HepG2 (cell line): ENCODE data around the gene NPDC1. TPM values are rescaled to one million over a fixed set of nuclear protein-coding genes. Genes with fewer than 3 reads are reported as not detected.

Experiments
- ATAC-seq: fragments of 200-7000 bp; cut with Tn5 transposase; 3 replicates; pipeline ENCODE4 v1.9.1; 2020; ENCODE audit warnings: mild to moderate bottlenecking, moderate library complexity
- BruUV-seq: library from RNA; stranded (reverse); fragments of 400-500 nt; replicated peaks from 2 replicates; lab custom pipeline; 2021; lab: Mats Ljungman, UMichigan
- CTCF ChIA-PET: fragments of 300-600 bp; formaldehyde crosslinking; extraction: SDS; loops from one replicate; lab custom pipeline; 2021; ENCODE audit warnings: low total read pairs, inconsistent platforms, low intra/inter-chr PET ratio; lab: Yijun Ruan, JAX
- POLR2A ChIA-PET: fragments of 350-600 bp; sonication (Branson Sonifier 250); formaldehyde crosslinking; loops from one replicate; lab custom pipeline; 2020; ENCODE audit warnings: antibody characterized with exemption, inconsistent platforms; lab: Yijun Ruan, JAX
- DNase-seq: peaks from one replicate; pipeline ENCODE4 v3.0.0-alpha.2; 2015; ENCODE audit warnings: low spot score
- FAIRE-seq: peaks from 3 replicates; lab custom pipeline; 2011; peaks lifted over from hg19 to GRCh38; lab: Jason Lieb, UNC
- H2AFZ ChIP-seq: one replicate; pipeline ENCODE4 v1.6.1; 2011; ENCODE audit warnings: low read length, inconsistent platforms
- H3K27ac ChIP-seq: fragments of 300-600 bp; 3 replicates; pipeline ENCODE4 v1.8.0; 2011; ENCODE audit warnings: mixed run types, mild to moderate bottlenecking, mixed read lengths, low read length, inconsistent platforms; ENCODE audit not compliant: insufficient read depth; ENCODE audit errors: extremely low read length
- H3K27me3 ChIP-seq, 2 experiments: fragments of 200-600 bp in 1 of 2; 2 replicates in 1 of 2; 3 replicates in 1 of 2; pipeline versions ENCODE4 v1.6.0 to v1.8.0; 2011; ENCODE audit warnings: low read length in 2 of 2, mild to moderate bottlenecking in 2 of 2, moderate library complexity in 2 of 2, inconsistent platforms in 1 of 2; ENCODE audit not compliant: insufficient read depth in 2 of 2, control insufficient read depth in 1 of 2
- H3K36me3 ChIP-seq, 2 experiments: fragments of 200-600 bp in 1 of 2; replicated peaks in 1 of 2; 2 replicates in 1 of 2; 3 replicates in 1 of 2; pipeline versions ENCODE4 v1.5.1 to v1.8.0; 2011; ENCODE audit warnings: low read length in 2 of 2, inconsistent platforms in 1 of 2; ENCODE audit not compliant: insufficient read depth in 2 of 2, control insufficient read depth in 1 of 2
- H3K4me1 ChIP-seq: 2 replicates; pipeline ENCODE4 v1.5.1; 2012; ENCODE audit warnings: low read length, inconsistent platforms; ENCODE audit not compliant: insufficient read depth
- H3K4me2 ChIP-seq: 2 replicates; pipeline ENCODE4 v1.6.0; 2011; ENCODE audit warnings: low read depth, low read length, inconsistent platforms
- H3K4me3 ChIP-seq, 3 experiments: fragments of 200-600 bp in 1 of 3; sonication (generic), shearing (Covaris generic) in 1 of 3; replicated peaks in 1 of 3; 2 replicates each; pipeline ENCODE4 v1.5.1; 2011 to 2016; ENCODE audit warnings: low read length in 3 of 3, inconsistent platforms in 2 of 3, low read depth in 2 of 3, mild to moderate bottlenecking in 2 of 3, control low read depth in 1 of 3, mixed read lengths in 1 of 3; ENCODE audit not compliant: insufficient read depth in 1 of 3
- H3K79me2 ChIP-seq: one replicate; pipeline ENCODE4 v1.6.1; 2011; ENCODE audit warnings: low read length, inconsistent platforms; ENCODE audit not compliant: insufficient read depth
- H3K9ac ChIP-seq: 2 replicates; pipeline ENCODE4 v1.6.0; 2011; ENCODE audit warnings: mild to moderate bottlenecking, low read depth, low read length, inconsistent platforms; ENCODE audit not compliant: insufficient read depth
- H3K9me3 ChIP-seq: 2 replicates; pipeline ENCODE4 v1.5.1; 2012; ENCODE audit warnings: mild to moderate bottlenecking, low read length
- H4K20me1 ChIP-seq: 2 replicates; pipeline ENCODE4 v1.6.0; 2011; ENCODE audit warnings: inconsistent platforms, mild to moderate bottlenecking, low read length, moderate library complexity; ENCODE audit not compliant: insufficient read depth
- CCDC6 ChIP-seq: sonication (generic); formaldehyde crosslinking; IDR thresholded peaks from 2 replicates; pipeline ENCODE4 v1.8.1; 2022; ENCODE audit warnings: mild to moderate bottlenecking, missing genetic modification reagents, moderate library complexity
- HOXA9 ChIP-seq: sonication (generic); formaldehyde crosslinking; IDR thresholded peaks from 2 replicates; pipeline ENCODE4 v1.8.1; 2022; ENCODE audit warnings: missing genetic modification reagents, mild to moderate bottlenecking, moderate library complexity, borderline replicate concordance
- KLF9 ChIP-seq: IDR thresholded peaks from 2 replicates; pipeline ENCODE4 v1.6.1; 2016; ENCODE audit warnings: low read depth
- NONO ChIP-seq, 2 experiments: fragments of 450-650 bp in 1 of 2; sonication (generic) in 1 of 2; formaldehyde crosslinking in 1 of 2; IDR thresholded peaks in 1 of 2; conservative IDR thresholded peaks in 1 of 2; 2 replicates each; pipeline versions ENCODE4 v1.6.1 to v1.8.0; 2017 to 2022; ENCODE audit warnings: mild to moderate bottlenecking in 1 of 2, missing genetic modification reagents in 1 of 2, moderate library complexity in 1 of 2
- SAFB2 ChIP-seq: sonication (generic); formaldehyde crosslinking; IDR thresholded peaks from 2 replicates; pipeline ENCODE4 v1.5.1; 2020; ENCODE audit warnings: missing genetic modification reagents, low read depth, mild to moderate bottlenecking, borderline replicate concordance
- SIN3B ChIP-seq: fragments of 150-350 bp; IDR thresholded peaks from 2 replicates; pipeline ENCODE4 v1.6.1; 2014; ENCODE audit warnings: low read length
- SYNCRIP ChIP-seq: fragments of 200-400 bp; formaldehyde crosslinking; IDR thresholded peaks from 2 replicates; pipeline ENCODE4 v1.6.1; 2018; ENCODE audit warnings: mild to moderate bottlenecking, low read depth, low read length; ENCODE audit not compliant: insufficient read depth
- TRIM24 ChIP-seq: sonication (generic); formaldehyde crosslinking; IDR thresholded peaks from 2 replicates; pipeline ENCODE4 v1.8.0; 2022; ENCODE audit warnings: mild to moderate bottlenecking, missing genetic modification reagents
- ZFX ChIP-seq: sonication (generic); formaldehyde crosslinking; IDR thresholded peaks from 2 replicates; pipeline ENCODE4 v1.4.0; 2020; ENCODE audit warnings: mild to moderate bottlenecking, low read depth, missing genetic modification reagents, moderate library complexity
- ZNF598 ChIP-seq: sonication (generic); formaldehyde crosslinking; IDR thresholded peaks from 2 replicates; pipeline ENCODE4 v1.5.1; 2020; ENCODE audit warnings: mild to moderate bottlenecking, missing genetic modification reagents, borderline replicate concordance
- ZNF660 ChIP-seq: sonication (generic); formaldehyde crosslinking; IDR thresholded peaks from 2 replicates; pipeline ENCODE4 v1.5.1; 2020; ENCODE audit warnings: mild to moderate bottlenecking, low read depth, missing genetic modification reagents, borderline replicate concordance
- WGBS: methylation state at CpG from one replicate; pipeline ENCODE4 v1.1.6; 2017; ENCODE audit warnings: low lambda C conversion rate; 5-methylcytosine and 5-hydroxymethylcytosine counted together
- in situ Hi-C: cut with HindIII; loops from 2 replicates; pipeline ENCODE4 v1.10.0; 2017; ENCODE audit warnings: low pct_unique_long_range_greater_than_20kb; ENCODE audit not compliant: extremely low pct_ligation_motif_present
- intact Hi-C: fragments of 100-400 bp; cut with micrococcal nuclease; formaldehyde crosslinking; loops from one replicate; pipeline ENCODE4 v1.10.0; 2022; ENCODE audit not compliant: unreplicated experiment
- polyA plus RNA-seq, 8 experiments: library from polyadenylated mRNA; depleted of rRNA in 3 of 8; stranded (reverse) in 7 of 8; unstranded in 1 of 8; fragments of >200 nt; fragmentation: Illumina TruSeq in 4 of 8; extraction: Trizol in 4 of 8; gene quantifications; 2 replicates each; pipeline versions ENCODE4 v1.2.1 to v1.2.3, GENCODE V29; 2011 to 2016; ENCODE audit warnings: low read depth in 4 of 8, missing spikeins in 1 of 8, mixed read lengths in 1 of 8; ENCODE audit not compliant: insufficient read depth in 1 of 8
- total RNA-seq, 5 experiments: library from RNA; depleted of rRNA; stranded (reverse); fragments of >200 nt; fragmentation: Illumina TruSeq; extraction: Trizol; gene quantifications; 2 replicates each; pipeline ENCODE4 v1.2.3, GENCODE V29; 2016; ENCODE audit warnings: low read depth in 1 of 5
- TF ChIP-seq, protein P1 (sequence below): IDR thresholded peaks from 2 replicates; pipeline ENCODE4 v1.6.1; 2016; ENCODE audit warnings: missing compliant biosample characterization, missing genetic modification reagents, borderline replicate concordance
- TF ChIP-seq, protein P2 (sequence below): sonication (generic); formaldehyde crosslinking; IDR thresholded peaks from 2 replicates; pipeline ENCODE4 v1.5.1; 2020; ENCODE audit warnings: missing genetic modification reagents, mild to moderate bottlenecking, borderline replicate concordance
- TF ChIP-seq, protein P3 (sequence below): sonication (generic); formaldehyde crosslinking; IDR thresholded peaks from 2 replicates; pipeline ENCODE4 v1.4.0; 2020; ENCODE audit warnings: missing genetic modification reagents, borderline replicate concordance
- TF ChIP-seq, protein P4 (sequence below): sonication (generic); IDR thresholded peaks from 2 replicates; pipeline ENCODE4 v1.6.1; 2016; ENCODE audit warnings: low read depth, borderline replicate concordance

NPDC1 gene
- total and polyA plus RNA-seq, 2 of the 13 experiments (the other 11 are each of a cell fraction or from before 2014, with no cell fraction given) = 0.84 to 5.4 TPM

DNA sequence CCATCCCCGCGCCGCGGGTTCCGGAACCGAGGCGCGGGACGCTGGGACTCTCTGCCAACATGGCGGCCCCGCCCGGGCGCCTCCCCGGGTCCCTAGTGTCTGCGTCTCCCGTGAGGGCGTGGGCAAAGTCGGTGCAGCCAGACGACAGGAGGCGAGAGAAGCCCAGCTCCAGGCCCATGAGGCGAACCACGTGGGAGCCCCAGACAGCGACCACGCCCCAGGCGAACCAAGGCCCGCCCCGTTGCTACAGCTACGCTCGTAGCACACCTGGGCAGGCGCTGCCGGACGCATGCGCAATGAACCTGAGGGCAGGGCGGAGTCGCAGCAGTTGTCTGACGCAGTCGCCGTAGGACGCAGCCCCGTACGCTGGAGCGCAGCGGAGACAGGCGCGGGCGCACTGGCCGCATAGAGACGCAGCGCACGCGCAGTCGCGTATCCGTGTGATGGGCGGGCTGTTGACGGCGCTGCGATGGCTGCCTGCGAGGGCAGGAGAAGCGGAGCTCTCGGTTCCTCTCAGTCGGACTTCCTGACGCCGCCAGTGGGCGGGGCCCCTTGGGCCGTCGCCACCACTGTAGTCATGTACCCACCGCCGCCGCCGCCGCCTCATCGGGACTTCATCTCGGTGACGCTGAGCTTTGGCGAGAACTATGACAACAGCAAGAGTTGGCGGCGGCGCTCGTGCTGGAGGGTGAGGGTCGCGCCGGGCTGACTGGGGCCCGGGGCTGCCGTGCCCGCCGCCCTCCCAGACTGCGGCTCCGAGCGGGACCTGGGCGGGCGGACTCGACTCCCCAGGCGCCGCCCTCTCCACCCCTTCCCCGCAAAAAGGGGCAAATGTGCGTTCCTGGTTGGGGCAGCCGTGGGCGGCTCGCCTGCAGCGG is 40.8 kb upstream of the NPDC1 start, which contains the start of gene MAN1B1:
Gene MAN1B1, plus strand, starts transcription at position 455 of the 878 bp plus-strand sequence. Its CDS starts 15 bp downstream, at position 470.
- DNase-seq (peak; percentile 97), ATAC-seq (peak; percentile 87), FAIRE-seq (peak; percentile 88)
- ChIA-PET POLR2A (interaction anchor here (0.7 to 6.4 kb wide), 27 partner anchors 10 to 359 kb away, joined by 3 to 105 read pairs (median 7); partner anchors contain the start of genes ENTPD2, NPDC1, RNF208 and SAPCD2), CTCF (interaction anchor here (1.1 kb wide), 1 partner anchor 19 kb away, joined by 5 read pairs; no protein-coding TSS in a partner anchor)
- Histone ChIP-seq H3K27ac (peak within 1 kb of the TSS; percentile 83), H2AFZ (no peak within 1 kb of the TSS), H3K79me2 (peaks cover 6% of the 10 kb centered on the region), H4K20me1 (no peaks in the 10 kb centered on the region), H3K36me3 (peaks cover 3 to 10% of the 10 kb centered on the region in 2 experiments; a peak in 4 of 5 replicates), H3K4me2 (peak within 1 kb of the TSS; percentile 98), H3K27me3 (no peaks in the 10 kb centered on the region; a peak in 1 of 5 replicates), H3K9me3 (no peaks in the 10 kb centered on the region), H3K4me3 (peak within 1 kb of the TSS; percentile 77 to 89 (median 79)), H3K4me1 (peaks cover 59% of the 10 kb centered on the region), H3K9ac (peak within 1 kb of the TSS; percentile 87)
- BruUV-seq = no TSS peak
- intact Hi-C loops = no loop called here
- in situ Hi-C loops = no loop called here
- no CpG with 5 or more reads among the region's 101 CpGs for WGBS
- TF ChIP-seq ZNF598 (0 out of 2 replicates have a peak, but pooled peaks have one; percentile 12), NONO (IDR thresholded peaks at IDR 0.05) (no peak), NONO (CRISPR knock-in tag; conservative IDR thresholded peaks at IDR 0.05) (peak; percentile 80), SIN3B (no peak), SAFB2 (no peak; the same call in 1 of the 2 replicates), CCDC6 (CRISPR knock-in tag) (0 out of 2 replicates have a peak, but pooled peaks have one; percentile 15), ZNF660 (CRISPR knock-in tag) (no peak), SYNCRIP (no peak), KLF9 (CRISPR knock-in tag) (peak; percentile 93; the same call in 1 of the 2 replicates), HOXA9 (no peak), TRIM24 (CRISPR knock-in tag) (no peak), ZFX (peak; percentile 72)
- TF ChIP-seq, protein P1, sequence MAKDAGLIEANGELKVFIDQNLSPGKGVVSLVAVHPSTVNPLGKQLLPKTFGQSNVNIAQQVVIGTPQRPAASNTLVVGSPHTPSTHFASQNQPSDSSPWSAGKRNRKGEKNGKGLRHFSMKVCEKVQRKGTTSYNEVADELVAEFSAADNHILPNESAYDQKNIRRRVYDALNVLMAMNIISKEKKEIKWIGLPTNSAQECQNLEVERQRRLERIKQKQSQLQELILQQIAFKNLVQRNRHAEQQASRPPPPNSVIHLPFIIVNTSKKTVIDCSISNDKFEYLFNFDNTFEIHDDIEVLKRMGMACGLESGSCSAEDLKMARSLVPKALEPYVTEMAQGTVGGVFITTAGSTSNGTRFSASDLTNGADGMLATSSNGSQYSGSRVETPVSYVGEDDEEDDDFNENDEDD (CRISPR knock-in tag) = peak; percentile 57; the same call in 1 of the 2 replicates
- TF ChIP-seq, protein P2, sequence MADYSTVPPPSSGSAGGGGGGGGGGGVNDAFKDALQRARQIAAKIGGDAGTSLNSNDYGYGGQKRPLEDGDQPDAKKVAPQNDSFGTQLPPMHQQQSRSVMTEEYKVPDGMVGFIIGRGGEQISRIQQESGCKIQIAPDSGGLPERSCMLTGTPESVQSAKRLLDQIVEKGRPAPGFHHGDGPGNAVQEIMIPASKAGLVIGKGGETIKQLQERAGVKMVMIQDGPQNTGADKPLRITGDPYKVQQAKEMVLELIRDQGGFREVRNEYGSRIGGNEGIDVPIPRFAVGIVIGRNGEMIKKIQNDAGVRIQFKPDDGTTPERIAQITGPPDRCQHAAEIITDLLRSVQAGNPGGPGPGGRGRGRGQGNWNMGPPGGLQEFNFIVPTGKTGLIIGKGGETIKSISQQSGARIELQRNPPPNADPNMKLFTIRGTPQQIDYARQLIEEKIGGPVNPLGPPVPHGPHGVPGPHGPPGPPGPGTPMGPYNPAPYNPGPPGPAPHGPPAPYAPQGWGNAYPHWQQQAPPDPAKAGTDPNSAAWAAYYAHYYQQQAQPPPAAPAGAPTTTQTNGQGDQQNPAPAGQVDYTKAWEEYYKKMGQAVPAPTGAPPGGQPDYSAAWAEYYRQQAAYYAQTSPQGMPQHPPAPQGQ = no peak
- TF ChIP-seq, protein P3, sequence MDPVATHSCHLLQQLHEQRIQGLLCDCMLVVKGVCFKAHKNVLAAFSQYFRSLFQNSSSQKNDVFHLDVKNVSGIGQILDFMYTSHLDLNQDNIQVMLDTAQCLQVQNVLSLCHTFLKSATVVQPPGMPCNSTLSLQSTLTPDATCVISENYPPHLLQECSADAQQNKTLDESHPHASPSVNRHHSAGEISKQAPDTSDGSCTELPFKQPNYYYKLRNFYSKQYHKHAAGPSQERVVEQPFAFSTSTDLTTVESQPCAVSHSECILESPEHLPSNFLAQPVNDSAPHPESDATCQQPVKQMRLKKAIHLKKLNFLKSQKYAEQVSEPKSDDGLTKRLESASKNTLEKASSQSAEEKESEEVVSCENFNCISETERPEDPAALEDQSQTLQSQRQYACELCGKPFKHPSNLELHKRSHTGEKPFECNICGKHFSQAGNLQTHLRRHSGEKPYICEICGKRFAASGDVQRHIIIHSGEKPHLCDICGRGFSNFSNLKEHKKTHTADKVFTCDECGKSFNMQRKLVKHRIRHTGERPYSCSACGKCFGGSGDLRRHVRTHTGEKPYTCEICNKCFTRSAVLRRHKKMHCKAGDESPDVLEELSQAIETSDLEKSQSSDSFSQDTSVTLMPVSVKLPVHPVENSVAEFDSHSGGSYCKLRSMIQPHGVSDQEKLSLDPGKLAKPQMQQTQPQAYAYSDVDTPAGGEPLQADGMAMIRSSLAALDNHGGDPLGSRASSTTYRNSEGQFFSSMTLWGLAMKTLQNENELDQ (CRISPR knock-in tag) = no peak
- TF ChIP-seq, protein P4, sequence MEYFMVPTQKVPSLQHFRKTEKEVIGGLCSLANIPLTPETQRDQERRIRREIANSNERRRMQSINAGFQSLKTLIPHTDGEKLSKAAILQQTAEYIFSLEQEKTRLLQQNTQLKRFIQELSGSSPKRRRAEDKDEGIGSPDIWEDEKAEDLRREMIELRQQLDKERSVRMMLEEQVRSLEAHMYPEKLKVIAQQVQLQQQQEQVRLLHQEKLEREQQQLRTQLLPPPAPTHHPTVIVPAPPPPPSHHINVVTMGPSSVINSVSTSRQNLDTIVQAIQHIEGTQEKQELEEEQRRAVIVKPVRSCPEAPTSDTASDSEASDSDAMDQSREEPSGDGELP = peak; percentile 63; the same call in 1 of the 2 replicates
